Measurements from ENCODE around the gene FBXO28. TPM values are rescaled to one million over a fixed set of nuclear protein-coding genes. Genes with fewer than 3 reads are reported as not detected.
"Not testable (repeated sequence)": the region's sequence is repeated elsewhere in the genome, so short reads cannot be mapped to it uniquely, and the experiment has no call there.

Gene FBXO28
- total RNA-seq, 1 experiment from 2014 or later = 36.6 TPM

DNA sequence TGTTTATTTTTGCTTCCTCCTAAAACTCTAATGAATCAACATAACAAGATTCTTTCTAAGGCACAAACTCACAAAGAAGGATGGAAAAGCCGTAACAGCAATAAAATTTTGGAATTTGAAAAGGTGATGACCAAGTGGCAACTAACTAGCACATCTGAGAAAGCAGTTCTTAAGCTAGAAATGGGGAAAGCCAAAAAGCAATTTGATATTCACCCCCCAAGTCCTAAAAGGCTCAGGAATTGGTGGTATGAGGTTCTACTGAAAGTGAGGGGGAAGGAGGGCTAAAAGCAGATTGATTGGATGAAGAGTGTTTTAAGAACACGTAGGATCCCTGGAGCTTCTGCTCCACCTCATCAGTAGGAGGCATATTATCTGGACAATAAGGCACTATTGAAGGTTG is 43.4 kb upstream of the FBXO28 start:
- CTCF ChIA-PET = no interaction called here
- no TSS peak for BruUV-seq (replicated peaks)
- POLR2A ChIA-PET = no interaction called here

DNA sequence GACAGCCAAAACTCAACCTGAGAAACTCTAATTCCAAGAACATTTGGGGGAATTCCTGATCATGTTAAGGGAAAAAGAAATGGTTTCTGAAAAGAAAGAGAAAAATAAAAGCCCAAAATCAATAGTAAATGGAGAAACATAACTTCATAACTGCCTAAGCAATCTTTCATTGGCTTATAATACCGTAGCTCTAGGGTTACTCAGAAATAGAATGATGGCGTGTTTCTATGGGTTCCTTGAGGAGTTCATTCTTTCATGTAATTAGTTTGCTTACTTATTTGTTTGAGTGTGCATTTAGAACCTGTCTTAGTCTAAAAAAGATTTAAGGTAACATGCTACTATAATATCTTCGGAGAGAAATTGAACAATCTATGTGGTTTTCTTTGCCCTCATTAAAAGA is 37.5 kb upstream of the FBXO28 start:
- no TSS peak for BruUV-seq (replicated peaks)
- TF ChIP-seq TCF7L2 (IDR thresholded peaks at IDR 0.05; ENCODE audit: low read depth, low read length) (no peak), SIN3A (IDR thresholded peaks at IDR 0.05; ENCODE audit: borderline replicate concordance, insufficient read depth, low read depth, low read length) (no peak), CTCF (IDR thresholded peaks at IDR 0.05) (no peak), POLR2AphosphoS5 (IDR thresholded peaks at IDR 0.05; ENCODE audit: low read depth, low read length) (no peak)
- TF ChIP-seq, protein P1, sequence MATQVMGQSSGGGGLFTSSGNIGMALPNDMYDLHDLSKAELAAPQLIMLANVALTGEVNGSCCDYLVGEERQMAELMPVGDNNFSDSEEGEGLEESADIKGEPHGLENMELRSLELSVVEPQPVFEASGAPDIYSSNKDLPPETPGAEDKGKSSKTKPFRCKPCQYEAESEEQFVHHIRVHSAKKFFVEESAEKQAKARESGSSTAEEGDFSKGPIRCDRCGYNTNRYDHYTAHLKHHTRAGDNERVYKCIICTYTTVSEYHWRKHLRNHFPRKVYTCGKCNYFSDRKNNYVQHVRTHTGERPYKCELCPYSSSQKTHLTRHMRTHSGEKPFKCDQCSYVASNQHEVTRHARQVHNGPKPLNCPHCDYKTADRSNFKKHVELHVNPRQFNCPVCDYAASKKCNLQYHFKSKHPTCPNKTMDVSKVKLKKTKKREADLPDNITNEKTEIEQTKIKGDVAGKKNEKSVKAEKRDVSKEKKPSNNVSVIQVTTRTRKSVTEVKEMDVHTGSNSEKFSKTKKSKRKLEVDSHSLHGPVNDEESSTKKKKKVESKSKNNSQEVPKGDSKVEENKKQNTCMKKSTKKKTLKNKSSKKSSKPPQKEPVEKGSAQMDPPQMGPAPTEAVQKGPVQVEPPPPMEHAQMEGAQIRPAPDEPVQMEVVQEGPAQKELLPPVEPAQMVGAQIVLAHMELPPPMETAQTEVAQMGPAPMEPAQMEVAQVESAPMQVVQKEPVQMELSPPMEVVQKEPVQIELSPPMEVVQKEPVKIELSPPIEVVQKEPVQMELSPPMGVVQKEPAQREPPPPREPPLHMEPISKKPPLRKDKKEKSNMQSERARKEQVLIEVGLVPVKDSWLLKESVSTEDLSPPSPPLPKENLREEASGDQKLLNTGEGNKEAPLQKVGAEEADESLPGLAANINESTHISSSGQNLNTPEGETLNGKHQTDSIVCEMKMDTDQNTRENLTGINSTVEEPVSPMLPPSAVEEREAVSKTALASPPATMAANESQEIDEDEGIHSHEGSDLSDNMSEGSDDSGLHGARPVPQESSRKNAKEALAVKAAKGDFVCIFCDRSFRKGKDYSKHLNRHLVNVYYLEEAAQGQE (IDR thresholded peaks at IDR 0.05; ENCODE audit: insufficient read depth in 1 of 2, low read depth in 2 of 2, low read length in 1 of 2) = no peak
- Histone ChIP-seq H3K27ac (ENCODE audit: low read length) (no peak overlapping the region), H3K4me3 (ENCODE audit: low read depth in 2 of 2, low read length in 2 of 2) (no peak overlapping the region), H3K9me3 (ENCODE audit: control insufficient read depth, insufficient read depth, low read depth, low read length) (no peaks in the 10 kb centered on the region), H3K36me3 (ENCODE audit: control insufficient read depth, insufficient read depth, low read length) (no peaks in the 10 kb centered on the region), H3K4me1 (ENCODE audit: control insufficient read depth, insufficient read depth, low read length) (0 out of 2 replicates have a peak, but pooled peaks cover 3% of the 10 kb centered on the region), H3K27me3 (ENCODE audit: control insufficient read depth, insufficient read depth, low read length) (no peaks in the 10 kb centered on the region)
- ChIA-PET CTCF (no interaction called here), POLR2A (no interaction called here)
- ATAC-seq (no peak), DNase-seq (ENCODE audit: low read depth, low spot score) (no peak)
- intact Hi-C loops (cut with micrococcal nuclease; ENCODE audit: unreplicated experiment) (no loop called here), in situ Hi-C loops (cut with HindIII; ENCODE audit: low pct_unique_long_range_greater_than_20kb, low sequenced_read_pairs) (no loop called here)

More for the DNA sequence above, 43.4 kb upstream of the FBXO28 start:
- in situ Hi-C loops (cut with HindIII; ENCODE audit: low pct_unique_long_range_greater_than_20kb, low sequenced_read_pairs) (no loop called here), intact Hi-C loops (cut with micrococcal nuclease; ENCODE audit: unreplicated experiment) (no loop called here)
- H3K9me3 ChIP-seq (ENCODE audit: control insufficient read depth, insufficient read depth, low read depth, low read length) = no peaks in the 10 kb centered on the region
- TF ChIP-seq CTCF (IDR thresholded peaks at IDR 0.05) = no peak
- H3K4me3 ChIP-seq (ENCODE audit: low read depth in 2 of 2, low read length in 2 of 2) = no peak overlapping the region
- H3K27ac ChIP-seq (ENCODE audit: low read length) = no peak overlapping the region
- no peaks in the 10 kb centered on the region; the same call in 1 of the 2 replicates for H3K4me1 ChIP-seq (ENCODE audit: control insufficient read depth, insufficient read depth, low read length)
- no peaks in the 10 kb centered on the region for H3K27me3 ChIP-seq (ENCODE audit: control insufficient read depth, insufficient read depth, low read length)
- no peaks in the 10 kb centered on the region for H3K36me3 ChIP-seq (ENCODE audit: control insufficient read depth, insufficient read depth, low read length)
- DNase-seq (ENCODE audit: low read depth, low spot score) (no peak), ATAC-seq (no peak)

GRCh38 chr1:224079644-224080043 is 34.3 kb upstream of the FBXO28 start:
- CTCF ChIA-PET; in situ Hi-C loops (cut with HindIII; ENCODE audit: low pct_unique_long_range_greater_than_20kb, low sequenced_read_pairs): not testable (repeated sequence)
- peak; percentile 73 for ATAC-seq

More at GRCh38 chr1:224079644-224080043, 34.3 kb upstream of the FBXO28 start:
- BruUV-seq (replicated peaks); DNase-seq (ENCODE audit: low read depth, low spot score); POLR2A ChIA-PET; H3K9me3 ChIP-seq (ENCODE audit: control insufficient read depth, insufficient read depth, low read depth, low read length); intact Hi-C loops (cut with micrococcal nuclease; ENCODE audit: unreplicated experiment); H3K36me3 ChIP-seq (ENCODE audit: control insufficient read depth, insufficient read depth, low read length); H3K4me1 ChIP-seq (ENCODE audit: control insufficient read depth, insufficient read depth, low read length); H3K27ac ChIP-seq (ENCODE audit: low read length); H3K4me3 ChIP-seq (ENCODE audit: low read depth in 2 of 2, low read length in 2 of 2); H3K27me3 ChIP-seq (ENCODE audit: control insufficient read depth, insufficient read depth, low read length): not testable (repeated sequence)

All from Panc1 (cell line).